GM10266 (cell line): ENCODE results near the gene TMEM233.

Source experiments
- DNase-seq: peaks from one replicate; pipeline ENCODE4 v3.0.0; 2012; ENCODE audit errors: extremely low spot score
- CTCF ChIP-seq: IDR thresholded peaks from 2 replicates; pipeline ENCODE4 v1.5.1; 2012; ENCODE audit warnings: mild to moderate bottlenecking, low read depth; ENCODE audit not compliant: control insufficient read depth, insufficient read depth; ENCODE audit errors: missing control alignments

TMEM233 gene

DNA sequence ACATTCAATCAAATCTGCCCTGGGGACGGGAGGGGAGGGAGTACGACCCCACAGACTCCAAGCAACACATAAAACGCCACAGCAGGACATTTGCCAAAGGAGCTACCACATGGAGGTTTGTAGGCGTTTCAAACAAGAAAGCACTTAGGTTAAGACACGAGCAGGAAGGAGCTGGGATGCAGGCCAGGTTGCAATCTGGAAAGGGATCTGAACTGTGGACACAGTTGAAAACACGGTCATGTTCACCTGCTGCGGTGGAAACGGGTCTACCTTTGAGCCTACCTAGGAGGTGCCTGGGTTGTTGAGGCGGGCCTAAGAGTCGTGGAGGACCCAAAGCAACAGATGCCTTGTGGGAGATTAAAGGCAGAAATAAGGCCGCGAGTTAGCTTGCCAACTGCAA lies 92.8 kb downstream of the TMEM233 start:
- TF ChIP-seq CTCF, result no peak
- DNase-seq, result no peak

- no peak for DNase-seq
- no peak for TF ChIP-seq CTCF
Observed at GRCh38 chr12:119686776-119687175, 93.2 kb downstream of the TMEM233 start.

GRCh38 chr12:119687406-119687805 lies 93.8 kb downstream of the TMEM233 start:
- TF ChIP-seq CTCF, result no peak
- no peak for DNase-seq

DNA sequence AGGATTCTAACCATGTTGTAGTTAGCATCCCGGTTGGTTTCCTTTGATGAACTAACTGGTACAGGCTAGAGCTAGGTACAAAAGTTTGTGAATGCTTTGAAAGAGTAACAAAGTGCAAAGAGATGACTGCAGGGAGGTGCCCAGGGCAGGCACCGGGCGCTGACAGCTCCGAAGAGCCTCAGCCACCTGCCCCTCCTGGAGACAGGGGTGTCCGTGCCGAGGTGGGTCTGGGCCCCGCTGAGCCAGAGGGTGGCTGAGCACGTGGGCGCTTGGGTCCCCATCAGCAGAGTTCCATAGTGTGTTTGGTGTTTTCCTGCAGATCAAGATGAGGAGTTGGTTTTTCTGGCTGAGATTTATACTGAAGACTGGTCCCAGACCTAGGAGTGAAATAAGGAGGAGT lies 94.3 kb downstream of the TMEM233 start:
- no peak for DNase-seq
- TF ChIP-seq CTCF, result no peak

DNA sequence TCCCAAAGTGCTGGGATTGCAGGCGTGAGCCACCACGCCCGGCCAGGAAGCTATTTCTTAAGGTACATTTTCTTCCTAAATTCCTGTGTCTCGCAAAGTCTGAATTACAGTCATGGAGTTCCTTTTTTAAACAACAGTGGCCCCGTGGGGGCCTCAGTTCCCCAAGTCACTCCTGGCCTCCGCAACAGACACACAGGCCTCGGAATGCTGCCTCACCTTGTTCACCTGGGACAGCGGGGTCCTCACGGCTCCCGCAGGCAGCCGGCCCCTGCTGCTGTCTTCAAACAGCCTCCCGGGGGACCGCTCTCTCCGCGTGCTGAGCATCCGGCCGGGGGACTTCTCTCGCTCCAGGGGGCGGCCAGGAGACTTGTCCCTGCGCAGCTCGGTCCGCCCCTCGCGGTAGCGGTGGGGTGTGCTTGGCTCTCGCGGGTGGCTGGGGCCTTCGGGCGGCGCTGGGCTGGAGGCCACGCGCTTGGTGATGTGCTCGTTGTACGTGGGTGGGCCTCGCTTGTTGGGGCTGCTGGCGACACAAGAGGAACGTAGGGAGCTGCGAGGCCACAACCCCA lies 96.4 kb downstream of the TMEM233 start:
- DNase-seq, result no peak
- no peak for TF ChIP-seq CTCF

DNA sequence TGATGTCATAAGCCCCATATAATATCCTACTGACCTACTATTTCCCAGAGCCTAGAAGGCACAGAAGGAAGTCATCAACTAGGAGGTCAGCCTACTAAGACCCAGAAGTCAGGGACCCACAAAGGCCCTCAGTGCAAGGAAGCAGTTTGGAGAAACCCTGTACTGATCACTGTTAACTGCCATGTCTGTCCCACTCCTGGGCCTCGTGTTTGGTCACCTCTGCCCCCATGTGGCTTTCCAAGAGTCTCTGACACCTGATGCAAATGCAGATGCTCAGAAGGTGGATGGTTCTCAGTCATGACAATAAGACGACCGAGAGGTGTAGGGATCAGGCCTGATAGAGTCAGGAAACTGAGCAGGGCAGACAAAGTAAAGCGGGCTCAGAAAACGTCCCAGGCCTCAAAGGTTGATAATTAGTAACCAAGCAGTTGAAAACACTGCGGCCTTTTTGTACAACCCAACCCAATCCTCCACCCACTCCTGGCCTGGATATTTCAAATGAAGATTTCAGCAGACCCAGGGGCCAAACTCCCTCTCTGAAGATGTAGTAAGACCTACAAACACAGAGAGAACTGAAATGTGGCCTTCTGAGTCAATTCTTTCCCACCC lies 97.7 kb downstream of the TMEM233 start:
- DNase-seq, result no peak
- TF ChIP-seq CTCF, result no peak

- TF ChIP-seq CTCF, result no peak
- DNase-seq, result no peak
Observed at GRCh38 chr12:119692410-119692809, 98.8 kb downstream of the TMEM233 start.
